Stimulated activated CD4-positive, alpha-beta T cell treated with anti-CD3 and anti-CD28 coated beads, Interleukin-15, amount 100 ng/mL, for 24 hours (primary cell): ENCODE measurements around the gene ZSWIM7.
A peak's percentile ranks its signal among the peaks of the same experiment; 100 is the strongest.

ENCODE experiments used
- DNase-seq: peaks from one replicate; pipeline ENCODE4 v3.0.0-alpha.2; 2020

The ZSWIM7 gene

DNA sequence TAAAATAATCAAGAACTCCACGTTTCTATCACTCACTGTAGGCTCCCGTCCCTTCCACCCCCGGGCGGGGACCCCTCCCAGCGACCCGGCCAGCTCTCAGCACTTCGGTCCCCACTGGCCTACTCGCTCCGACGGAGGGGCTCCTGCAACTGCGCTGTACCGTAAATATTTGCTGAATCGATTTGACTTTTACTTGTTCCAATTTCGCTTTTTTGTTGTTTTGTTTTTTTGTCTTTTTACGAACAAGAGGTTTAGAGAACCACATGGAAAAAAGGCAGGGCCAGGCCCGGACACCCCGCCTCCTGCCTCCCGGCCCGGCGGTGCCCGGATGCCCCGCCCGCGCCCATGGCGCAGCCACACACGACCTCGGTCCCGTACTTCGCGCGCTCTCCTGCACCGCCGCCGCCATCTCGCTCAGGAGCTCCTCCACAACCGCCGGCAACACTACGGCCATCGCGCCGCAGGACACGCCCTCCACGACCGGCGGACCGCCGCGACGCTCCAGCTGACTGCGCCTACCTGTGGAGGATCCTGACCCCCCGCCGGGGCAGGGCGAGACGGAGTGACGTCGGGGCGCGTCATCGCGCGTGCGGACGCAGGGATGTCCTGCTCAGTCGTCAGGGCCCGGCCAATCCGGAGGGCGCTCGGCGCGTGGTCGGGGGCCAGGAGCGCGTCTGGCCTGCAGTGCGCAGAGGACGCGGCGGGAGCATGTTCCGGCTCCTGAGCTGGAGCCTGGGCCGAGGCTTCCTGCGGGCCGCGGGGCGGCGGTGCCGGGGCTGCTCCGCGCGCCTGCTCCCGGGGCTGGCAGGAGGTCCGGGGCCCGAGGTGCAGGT lies at the start of gene ZSWIM7, which contains the start of gene TTC19:
Gene ZSWIM7, minus strand, starts transcription at position 564 of the 833 bp plus-strand sequence. Its CDS starts 110 bp downstream, at position 454.
Gene TTC19, plus strand, starts transcription at position 684 of the 833 bp plus-strand sequence. Its CDS starts 25 bp downstream, at position 709.
- peak; percentile 98 for DNase-seq

GRCh38 chr17:16048811-16049449 lies 49.4 kb upstream of the ZSWIM7 start:
- DNase-seq, result no peak

- DNase-seq, result no peak
Observed at GRCh38 chr17:16046966-16047365, 47.5 kb upstream of the ZSWIM7 start.

GRCh38 chr17:16044487-16044886 lies 45.0 kb upstream of the ZSWIM7 start:
- no peak for DNase-seq

GRCh38 chr17:16040710-16041251 lies 41.3 kb upstream of the ZSWIM7 start:
- DNase-seq, result no peak

DNA sequence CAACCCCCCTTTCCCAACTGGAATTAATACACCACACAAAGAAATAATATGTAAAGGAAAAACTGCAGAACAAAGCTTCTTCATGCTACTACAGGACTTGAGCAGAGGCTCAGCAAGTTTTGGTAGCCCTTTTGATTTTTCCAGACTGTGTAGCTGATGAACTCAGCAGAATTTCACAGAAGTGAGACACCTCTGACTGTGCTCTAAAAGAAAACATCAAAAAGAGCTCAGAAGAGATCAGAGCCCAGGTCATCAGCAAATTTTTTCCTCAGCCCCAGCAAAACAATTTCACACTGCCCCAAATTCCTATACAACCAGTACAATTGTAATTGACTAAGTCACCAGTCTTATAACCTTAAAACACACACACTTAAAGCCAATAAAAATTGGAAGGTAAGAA lies 38.1 kb upstream of the ZSWIM7 start:
- DNase-seq, result no peak

- DNase-seq, result no peak
Observed at GRCh38 chr17:16036261-16036660, 36.8 kb upstream of the ZSWIM7 start.

DNA sequence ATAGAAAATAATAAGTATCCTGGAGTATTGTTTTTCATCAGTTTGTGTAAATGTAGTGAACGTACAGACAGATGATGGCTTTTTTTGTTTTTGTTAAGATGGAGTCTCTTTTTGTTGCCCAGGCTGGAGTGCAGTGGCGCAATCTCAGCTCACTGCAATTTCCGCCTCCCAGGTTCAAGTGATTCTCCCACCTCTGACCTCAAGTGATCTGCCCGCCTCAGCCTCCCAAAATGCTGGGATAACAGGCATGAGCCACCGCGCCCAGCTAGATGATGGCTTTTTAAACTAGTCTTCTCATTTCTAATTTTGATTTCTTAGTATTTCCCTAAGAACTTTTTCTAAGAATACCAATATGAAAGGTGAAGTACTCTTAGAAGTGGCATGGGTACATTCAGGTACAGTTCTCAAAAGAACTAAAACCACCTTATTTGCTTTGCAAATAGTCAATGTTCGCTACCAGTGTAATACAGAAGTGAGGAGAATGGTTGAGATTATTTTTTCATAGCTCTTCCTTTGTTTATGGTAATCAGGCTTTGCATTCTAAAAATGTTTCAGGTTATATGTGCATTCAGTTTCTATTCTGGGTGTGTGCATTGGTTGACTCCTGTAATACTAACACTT lies 34.3 kb upstream of the ZSWIM7 start:
- DNase-seq, result no peak

GRCh38 chr17:16027708-16028584 lies 28.4 kb upstream of the ZSWIM7 start:
- peak; percentile 74 for DNase-seq

DNA sequence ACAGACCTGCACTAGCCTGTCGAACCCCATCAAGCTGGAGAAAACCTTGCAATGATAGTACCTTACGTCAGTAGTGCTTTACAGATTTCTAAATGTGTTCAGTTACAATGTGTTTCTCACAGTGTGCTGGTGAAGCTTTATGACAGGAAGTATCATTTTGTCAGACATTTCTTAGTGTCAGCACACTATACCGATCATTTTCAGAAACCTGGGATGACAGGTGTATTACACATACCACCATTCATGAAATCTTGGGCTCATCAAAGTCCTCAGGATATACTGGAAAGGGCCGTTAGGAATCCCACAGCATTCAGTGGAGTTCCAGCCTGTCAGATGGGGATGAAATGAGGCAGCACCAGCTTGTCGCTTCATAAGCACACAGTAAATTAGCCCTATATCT lies 27.4 kb upstream of the ZSWIM7 start:
- DNase-seq, result no peak

DNA sequence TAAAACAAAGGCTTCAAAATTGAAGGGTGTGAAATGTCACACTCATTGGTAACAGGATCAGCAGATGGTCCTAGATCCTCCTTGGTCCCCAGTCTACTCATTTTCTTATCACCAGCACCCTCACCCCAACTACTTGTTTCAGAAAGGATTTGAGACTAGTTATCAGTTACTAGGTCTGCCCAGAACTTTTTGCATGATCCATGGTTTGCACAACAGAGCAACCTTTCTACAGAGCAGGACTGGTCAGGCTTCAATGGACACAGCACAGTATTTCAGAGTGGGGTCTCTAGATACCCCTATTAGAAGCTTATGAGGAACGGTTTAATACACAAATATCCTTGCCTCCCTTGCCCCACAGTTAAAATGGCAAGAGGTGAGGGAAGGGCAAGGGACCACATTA lies 25.7 kb upstream of the ZSWIM7 start:
- DNase-seq, result no peak

- no peak for DNase-seq
Observed at GRCh38 chr17:16023881-16024280, 24.4 kb upstream of the ZSWIM7 start.

GRCh38 chr17:16019347-16019746 lies 19.8 kb upstream of the ZSWIM7 start:
- DNase-seq, result no peak

DNA sequence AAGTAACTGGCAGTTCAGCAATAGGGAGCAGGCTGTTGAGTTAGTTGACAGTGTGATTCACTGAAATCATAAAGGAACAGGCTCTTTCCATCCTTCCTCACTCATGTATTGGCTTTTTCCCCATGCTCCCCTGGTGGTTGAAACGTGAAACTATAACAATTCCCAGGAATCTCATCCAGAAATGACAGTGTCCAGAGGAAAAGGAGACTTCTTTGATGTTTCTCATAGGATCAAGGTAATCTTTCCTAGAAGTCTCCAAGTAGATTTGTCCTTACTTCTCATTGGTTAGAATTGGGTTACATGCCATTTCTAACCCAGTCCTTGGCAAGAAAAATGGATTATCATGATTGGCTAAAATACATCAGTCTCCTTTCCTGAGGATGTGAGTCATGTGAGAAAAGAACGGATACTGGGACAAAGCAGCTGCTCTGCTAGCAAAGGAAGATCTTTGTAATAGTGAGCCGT lies 14.5 kb upstream of the ZSWIM7 start:
- no peak for DNase-seq

GRCh38 chr17:16007439-16007838 lies 7.9 kb upstream of the ZSWIM7 start:
- DNase-seq, result no peak

DNA sequence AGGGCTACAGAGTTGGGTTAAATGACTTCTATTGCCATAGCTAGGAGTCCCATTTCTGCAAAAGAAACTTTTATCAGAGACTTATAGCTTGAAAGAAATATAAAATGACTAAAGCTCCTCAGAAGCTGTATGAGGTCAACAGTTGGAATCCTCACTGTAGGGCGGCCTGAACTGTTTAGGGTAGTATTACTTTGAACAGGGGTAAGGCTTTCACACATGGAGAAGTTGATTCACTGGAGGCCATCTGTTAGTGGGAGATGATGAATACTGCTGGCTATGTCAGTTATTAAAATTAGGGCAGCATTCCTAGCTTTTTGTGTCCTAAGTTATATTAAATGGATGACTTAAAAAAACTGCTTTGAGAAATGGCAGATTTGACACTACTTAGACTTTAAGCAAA lies 6.1 kb upstream of the ZSWIM7 start:
- no peak for DNase-seq

- no peak for DNase-seq
Observed at GRCh38 chr17:16003841-16004240, 4.3 kb upstream of the ZSWIM7 start.

DNA sequence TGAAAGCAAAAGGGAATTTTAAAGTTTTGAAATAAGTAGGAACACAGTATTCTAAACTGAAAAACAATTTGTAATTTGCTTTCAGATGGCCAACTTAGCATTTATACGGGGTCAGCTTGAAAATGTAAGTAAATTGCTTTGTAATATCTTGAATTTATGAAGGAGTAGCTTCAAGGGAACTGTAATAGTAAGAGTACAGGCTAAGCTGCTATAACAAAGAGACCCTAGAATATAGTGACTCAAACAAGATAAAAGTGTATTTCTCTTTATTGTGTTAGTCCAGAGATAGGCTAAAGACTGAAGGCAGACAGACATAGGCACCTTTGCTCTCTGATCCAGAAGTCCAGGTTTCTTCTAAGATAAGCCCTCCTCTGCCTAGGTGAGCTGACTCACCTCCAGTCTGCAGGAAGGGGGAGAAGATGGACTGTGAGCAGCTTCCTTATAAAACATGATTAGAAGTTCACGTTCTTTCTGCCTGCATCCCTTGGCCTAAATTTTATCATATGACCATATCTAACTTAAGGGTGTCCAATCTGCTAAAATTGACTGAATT lies 3.3 kb upstream of the ZSWIM7 start:
- DNase-seq, result no peak

DNA sequence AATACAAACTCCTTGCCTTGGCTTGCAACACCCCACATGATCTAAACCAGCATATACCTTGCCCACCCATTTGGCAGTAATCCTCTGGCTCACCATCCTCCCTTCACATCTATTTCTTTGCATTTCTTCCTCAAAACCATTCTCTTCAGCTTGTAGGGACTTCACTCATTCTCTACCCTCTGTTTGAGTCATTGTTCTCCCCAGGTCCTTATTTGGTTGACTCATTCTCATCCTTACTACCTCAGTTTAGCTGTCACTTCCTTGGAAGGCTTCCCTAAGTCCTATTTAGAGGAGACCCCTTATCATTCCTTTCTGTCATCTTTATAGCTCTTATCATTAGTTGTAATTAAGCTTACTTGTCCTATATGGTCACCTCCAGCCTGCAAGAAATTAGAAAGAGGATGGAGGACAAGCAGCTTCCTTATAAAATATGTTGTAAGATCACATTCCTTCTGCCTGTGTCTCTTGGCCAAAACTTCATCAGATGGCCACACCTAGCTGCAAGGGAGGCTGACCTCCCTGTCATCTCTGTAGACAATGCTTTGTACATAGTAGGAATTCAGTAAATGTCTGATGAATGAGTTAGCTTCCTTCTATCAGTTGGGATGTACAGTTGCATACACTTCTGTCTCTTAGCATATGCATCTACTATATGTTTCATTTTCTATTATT lies 1.9 kb upstream of the ZSWIM7 start:
- no peak for DNase-seq

DNA sequence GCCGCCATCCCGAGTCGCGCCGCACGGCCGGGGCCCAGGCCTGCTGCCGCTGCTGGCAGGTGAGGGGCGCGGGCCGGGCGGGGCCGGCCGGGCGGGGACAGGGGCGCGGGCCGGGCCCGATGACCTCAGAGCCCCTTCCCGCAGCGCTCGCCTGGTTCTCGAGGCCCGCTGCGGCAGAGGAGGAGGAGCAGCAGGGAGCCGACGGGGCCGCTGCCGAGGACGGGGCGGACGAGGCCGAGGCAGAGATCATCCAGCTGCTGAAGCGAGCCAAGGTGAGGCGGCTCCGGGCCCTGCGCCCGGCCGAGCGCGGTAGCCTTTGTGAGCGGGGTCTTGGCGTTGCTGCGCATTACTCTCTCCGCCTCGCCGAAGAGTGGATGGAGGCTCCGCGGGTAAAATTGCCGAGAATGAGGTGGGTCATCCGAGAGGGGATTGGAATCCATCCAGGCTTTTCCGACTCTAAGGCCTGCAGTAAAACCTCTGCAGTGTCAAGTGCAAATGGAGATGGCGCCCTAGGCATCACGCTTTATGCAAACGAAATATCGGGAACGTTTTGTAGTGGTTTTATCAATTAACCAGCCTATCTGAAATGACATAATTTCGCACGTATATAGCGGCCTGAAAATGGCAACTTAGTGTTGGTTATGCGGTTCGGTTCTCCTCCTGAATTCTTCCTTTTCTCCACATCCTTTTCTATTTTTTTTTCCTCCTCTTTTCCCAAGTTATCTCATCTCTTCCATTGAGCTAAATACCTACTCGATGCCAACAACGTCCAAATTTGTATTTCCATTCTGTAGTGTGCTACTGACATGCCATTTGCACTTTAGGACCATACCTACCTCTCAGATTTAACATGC lies 697 bp upstream of the ZSWIM7 start:
- DNase-seq, result no peak
